ENCODE results near the gene TTLL6.

GRCh38 chr17:48769009-48769675 lies 47.9 kb downstream of the TTLL6 start:
- TF ChIP-seq CTCF (IDR thresholded peaks at IDR 0.05): no peak
- no peak for TF ChIP-seq POLR2A (IDR thresholded peaks at IDR 0.05)

Measured in stomach (tissue), 4 donors.